CD4-positive, alpha-beta T cell treated with Interleukin-4 for 1 hour (primary cell): ENCODE results near the gene NTM.
"Not testable (repeated sequence)": the region's sequence is repeated elsewhere in the genome, so short reads cannot be mapped to it uniquely, and the experiment has no call there.

Experiments
- DNase-seq, 2 donors: peaks; one replicate each; pipeline ENCODE4 v3.0.0-alpha.2; 2020 to 2022

The NTM gene

DNA sequence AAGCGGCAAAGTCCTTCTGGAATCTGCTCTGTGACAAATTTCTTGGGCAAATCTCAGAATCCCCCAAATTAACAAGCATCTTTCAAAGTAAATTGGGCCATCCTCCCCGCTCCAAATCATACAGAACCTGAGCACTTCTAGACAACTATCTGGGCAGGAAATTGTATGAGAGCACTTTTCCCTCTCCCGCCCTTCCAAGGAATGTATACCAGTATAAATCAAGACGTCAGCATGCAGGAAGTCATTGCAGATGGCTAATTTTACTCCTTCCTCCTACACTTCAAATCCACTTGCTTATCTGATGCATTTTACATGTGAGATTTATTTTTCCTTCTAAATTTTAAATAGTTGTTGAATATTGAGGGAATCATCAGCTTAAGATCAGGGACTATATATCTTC is 52.1 kb downstream of the NTM start:
- DNase-seq = no peak

- no peak for DNase-seq
These were observed 53.3 kb downstream of the NTM start for GRCh38 chr11:131423688-131424087.

- not testable (repeated sequence) for DNase-seq
These were observed 54.0 kb downstream of the NTM start for GRCh38 chr11:131424257-131424876.

DNA sequence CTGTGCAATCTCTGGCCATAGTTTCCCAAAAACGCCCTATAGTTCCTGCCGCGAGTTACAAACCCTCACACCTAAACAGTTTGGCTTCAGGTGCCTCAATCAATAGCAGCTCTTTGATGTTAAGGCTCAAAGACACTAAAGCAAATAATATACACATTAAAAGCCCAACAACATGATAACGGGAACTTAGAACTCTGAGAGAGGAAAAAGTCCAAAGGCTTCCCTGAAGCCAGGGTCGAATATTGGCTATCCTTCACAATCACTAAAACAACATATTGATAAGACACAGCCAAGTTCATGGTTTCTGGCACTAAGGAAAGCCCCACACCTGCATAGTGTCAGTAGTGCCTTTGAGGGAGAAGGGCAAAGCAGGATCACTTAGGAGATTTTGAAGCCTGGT is 54.9 kb downstream of the NTM start:
- no peak for DNase-seq

DNA sequence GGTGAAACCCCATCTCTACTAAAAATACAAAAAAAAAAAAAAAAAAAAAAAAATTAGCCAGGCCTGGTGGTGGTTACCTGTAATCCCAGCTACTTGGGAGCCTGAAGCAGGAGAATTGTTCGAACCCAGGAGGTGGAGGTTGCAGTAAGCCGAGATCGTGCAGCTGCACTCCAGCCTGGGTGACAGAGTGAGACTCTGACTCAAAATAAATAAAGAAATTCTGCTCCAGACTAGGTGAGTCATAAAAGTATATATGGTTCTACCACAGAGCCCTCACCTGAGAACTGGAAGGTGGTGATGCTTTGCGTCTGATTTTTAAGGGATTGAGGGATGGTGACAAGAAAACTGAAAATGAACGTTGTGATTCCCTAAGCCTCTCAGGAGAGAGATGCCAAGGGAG is 58.4 kb downstream of the NTM start:
- DNase-seq = no peak

GRCh38 chr11:131430473-131431208 is 60.2 kb downstream of the NTM start:
- DNase-seq = no peak

DNA sequence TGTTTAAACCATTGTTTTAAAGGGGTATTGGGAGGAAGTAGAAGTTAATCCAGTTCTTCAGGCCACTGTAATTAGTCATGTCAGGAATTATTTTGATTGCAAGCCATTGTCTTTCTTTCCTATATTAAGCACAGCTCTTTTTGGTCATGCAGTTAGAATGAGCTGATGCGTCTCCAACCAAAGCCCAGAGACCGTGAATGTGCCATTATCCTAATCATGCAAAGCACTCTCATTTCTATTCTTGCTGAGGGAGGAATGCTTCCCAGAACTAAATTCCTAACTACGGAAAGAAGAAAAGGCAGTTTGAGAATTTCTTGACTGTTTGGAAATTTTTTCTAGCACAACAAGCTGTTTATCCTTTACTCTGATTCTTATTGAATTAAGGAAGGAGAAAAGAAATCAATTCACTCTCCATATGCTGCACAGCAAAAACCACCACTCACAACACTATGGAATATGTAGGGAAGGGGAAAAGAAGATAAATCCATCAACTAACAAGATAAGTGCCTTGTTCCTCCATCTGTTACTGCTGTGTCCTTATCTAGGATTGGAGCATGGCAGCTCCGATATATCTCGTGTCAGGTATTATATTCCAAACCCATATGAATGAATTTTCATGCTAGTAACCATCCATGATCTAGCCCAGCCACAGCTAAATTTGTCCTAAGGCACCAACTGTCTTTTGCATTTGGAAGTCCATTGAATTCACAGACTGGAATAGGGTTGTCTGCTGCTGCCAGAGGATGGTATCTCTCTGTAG is 70.8 kb downstream of the NTM start:
- no peak for DNase-seq

DNA sequence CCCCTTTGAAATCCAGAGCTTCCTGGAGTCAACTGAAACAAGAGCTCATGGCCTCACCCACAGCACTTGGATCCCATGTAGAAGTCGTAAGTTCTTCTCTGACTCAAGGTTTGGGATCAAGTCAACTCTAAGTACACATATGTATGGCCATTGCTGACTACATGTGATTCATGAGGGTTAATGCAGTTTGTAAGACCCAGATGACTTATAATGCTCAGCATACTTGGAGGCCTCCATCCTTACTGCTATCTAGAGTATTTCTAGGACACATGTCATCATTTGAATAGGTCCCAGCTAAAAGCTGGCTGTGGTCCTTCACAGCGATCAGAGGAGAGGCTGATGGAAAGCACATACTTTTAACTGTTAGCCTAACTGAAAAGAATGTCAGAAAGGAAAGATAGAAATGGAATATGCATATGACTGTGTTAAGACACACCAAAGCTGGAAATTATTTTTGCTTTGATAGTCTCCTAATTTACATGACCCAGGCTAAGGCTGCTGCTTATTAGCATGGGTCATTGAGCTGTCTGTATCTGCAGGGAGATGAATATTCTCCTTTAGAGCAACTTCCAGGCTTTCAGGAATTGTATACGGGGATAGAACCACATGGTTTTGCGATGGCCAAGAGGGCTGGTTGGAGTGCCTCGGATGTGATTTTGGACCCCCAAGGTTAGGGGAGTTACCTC is 76.3 kb downstream of the NTM start:
- no peak for DNase-seq

DNA sequence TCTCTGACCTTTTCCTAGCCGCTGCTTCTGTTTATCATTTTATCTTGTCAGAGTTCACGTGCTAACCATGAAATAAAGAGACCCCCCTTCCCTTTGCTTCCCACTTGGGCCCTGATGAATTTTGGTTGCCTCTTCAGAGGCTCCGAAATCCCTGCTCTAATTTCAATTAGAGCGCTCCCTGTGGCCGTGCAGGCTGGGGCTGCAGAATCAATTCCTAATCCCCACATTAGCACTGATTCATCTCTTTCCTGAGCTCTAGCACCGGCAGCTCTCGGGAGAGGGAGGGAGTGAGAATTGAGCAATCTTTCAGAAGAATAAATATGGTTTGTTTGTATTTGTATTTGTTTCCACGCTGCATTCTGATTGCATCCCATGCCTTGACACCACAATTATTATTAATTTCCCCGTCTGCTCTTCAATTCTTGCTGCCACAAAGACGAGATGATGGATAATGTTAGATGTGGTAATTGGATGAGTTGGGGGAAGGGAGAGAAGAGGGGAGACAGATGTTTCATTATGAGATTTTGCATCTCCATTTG is 76.9 kb downstream of the NTM start:
- no peak for DNase-seq

DNA sequence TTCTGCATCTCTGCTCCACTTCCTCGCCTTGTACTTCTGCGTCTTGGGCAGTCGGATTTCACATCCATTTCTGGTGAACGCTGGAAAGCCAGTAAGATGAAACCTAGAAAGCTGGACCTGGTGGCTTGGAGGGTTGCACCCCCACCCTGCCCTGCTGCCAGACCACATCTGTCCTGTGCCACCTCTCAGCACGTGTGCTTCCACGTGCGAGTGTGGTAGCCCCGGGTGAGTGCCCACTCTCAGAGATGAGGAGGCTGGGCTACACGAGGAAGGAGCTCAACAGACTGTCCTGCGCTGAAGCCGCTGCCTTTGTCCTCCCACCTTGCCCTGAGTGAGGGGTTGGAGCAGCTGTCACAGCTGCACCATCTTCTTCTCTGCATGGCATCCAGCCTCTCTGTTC is 77.5 kb downstream of the NTM start:
- DNase-seq = no peak

GRCh38 chr11:131449036-131450019 is 78.9 kb downstream of the NTM start:
- no peak for DNase-seq

DNA sequence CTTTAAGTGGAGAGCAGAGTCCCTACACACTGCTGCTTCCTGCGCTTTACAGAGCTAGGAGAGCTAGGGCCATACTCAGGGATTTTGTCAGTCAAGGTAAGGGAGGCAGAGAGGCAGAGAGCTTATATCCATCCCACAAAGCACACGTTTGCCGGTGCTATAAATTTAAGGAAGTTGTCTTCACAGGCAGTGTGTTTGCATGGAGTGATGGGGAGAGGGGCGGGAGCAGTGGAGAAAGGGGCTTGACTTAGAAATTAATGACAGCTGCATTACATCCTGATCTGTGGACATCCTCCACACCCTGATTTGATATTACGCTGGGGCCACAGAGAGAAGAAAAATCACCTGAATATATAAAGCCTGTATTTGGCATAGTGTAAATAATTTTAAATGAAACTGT is 84.1 kb downstream of the NTM start:
- no peak for DNase-seq

DNA sequence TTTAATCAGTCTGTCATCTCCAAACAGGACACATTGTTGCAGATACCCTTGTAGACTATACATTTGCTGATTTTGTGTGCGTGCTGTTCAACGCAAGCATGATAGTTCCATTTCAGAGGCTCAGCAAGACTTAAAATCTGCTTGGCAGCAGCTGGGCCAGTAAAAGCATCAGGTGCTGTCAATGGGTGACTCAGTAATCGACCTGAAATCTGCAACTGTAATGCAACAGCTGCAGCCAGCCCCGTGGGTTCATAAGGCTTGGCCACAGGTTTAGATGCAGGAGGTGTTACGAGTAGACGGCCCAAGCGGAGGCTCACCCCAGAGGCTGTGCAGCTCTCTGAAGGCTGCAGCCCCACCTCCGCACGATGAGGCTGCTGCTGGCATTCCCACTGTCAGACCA is 84.6 kb downstream of the NTM start:
- DNase-seq = no peak

DNA sequence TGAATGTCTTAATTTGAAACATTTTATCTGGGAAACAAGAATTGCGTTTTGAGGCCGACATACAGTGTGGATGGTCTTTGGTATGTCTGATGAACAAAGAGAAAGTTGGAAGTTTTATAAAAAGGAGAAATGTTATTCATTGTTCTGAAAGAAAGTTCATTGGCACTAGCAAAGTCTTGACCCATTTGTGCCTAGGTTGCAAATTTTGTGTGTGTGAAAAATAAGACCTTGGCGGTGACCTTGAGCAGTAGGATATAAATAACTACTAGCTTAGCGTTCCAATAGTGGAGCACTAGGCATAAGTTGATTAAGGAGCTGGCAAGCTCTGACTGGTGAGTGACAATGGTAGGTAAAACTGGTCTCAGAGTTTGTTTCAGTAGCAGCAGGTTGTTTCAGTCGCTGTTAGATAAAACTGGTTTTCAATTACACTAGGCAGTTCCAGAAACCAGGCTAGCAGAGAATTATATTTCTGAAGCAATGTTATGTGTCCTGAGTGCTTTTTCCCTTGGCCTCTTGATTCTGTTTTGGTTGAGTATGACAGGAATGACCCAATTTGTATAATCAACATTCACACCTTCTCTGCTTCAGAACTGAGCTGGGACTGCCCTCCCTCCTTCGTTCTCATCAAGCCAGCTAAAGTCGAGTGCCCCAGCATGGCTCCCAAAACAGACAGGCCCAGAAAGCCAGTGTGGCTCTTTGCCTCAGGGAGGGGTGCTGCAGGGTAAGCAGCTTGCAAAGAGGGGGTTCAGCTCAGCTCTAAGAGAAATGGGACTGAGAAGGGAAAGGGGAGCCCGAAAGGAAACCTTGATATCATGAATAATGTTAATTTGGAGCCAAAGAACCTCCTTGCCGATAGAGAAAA is 85.7 kb downstream of the NTM start:
- DNase-seq = no peak

DNA sequence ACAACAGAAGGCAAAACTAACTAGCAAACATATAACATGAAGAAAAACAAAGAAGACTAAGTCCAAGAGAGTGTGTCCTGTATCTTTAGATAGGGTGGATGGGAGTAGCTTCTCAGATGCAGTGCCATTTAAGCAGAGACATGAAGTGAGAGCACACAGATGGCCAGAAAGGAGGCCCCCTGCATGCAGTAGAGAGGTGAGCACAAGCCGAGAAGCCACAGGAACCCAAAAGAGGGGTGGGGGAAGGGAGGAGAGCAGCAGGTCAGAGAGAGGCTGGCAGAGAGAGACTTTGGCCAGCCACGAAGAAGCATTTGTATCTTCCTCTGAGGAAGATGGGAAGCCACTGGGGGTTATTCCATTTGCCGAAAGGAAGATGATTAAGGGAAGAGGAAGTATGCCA is 86.7 kb downstream of the NTM start:
- DNase-seq = no peak

DNA sequence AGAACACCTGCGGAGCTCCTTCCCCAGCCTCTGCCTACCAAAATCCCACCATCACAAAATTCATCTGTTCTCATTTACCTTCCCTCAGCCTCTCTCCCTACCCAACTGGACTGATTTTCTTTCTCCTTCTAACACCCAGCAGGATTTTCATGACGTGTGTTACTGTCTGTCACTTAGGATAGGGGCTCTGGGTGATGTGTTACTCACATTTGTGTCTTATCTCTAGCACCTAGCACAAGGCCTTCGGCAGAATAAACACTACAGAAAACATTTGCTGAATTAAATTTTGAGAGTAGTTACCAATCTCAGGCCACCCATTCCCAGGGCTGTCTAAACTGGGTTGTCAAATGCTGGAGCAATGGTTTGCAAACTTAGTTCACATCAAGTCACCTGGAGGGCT is 88.0 kb downstream of the NTM start:
- DNase-seq = no peak

- DNase-seq = no peak
These were observed 90.5 kb downstream of the NTM start for GRCh38 chr11:131460931-131461330.

- no peak for DNase-seq
These were observed 92.2 kb downstream of the NTM start for GRCh38 chr11:131462622-131463021.

GRCh38 chr11:131463162-131463561 is 92.7 kb downstream of the NTM start:
- DNase-seq = no peak

DNA sequence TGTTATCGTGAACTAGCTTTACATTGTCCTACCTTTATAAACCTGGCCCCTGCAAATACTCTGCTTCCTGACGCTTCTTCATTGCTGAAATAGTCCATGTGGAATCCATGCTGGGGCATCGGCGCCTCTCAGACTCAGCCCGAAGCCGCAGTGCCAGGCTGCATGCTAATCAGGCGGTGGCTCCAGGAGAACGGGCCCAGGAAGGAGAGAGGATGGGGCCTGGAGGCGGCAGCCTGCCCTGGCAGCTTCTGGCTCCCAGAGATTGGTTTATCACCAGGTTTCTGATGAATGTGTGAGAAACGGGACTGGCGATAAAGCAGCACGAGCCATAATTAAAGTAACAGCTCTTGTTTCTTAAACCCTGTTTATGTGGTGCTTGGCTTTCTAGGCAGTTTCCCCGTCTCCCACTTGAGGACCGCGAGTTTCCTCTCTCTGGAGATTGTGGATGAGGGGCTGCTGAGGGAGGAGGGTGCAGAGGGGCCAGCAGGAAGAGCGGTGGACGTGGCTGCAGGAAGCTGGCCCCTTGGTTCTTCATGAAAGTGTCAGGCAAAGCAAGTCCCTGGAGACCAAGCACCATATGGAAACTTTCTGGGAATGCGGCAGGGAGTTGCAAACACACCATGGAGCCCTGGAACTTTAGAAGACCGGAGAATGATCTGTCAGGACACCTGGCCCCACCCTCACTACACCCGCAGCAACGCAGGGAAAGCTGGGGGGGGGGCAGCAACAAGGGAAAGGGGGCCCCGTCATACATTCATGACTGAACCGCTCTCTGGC is 93.4 kb downstream of the NTM start:
- no peak for DNase-seq
